ENCODE results near the gene MXI1.

The MXI1 gene

DNA sequence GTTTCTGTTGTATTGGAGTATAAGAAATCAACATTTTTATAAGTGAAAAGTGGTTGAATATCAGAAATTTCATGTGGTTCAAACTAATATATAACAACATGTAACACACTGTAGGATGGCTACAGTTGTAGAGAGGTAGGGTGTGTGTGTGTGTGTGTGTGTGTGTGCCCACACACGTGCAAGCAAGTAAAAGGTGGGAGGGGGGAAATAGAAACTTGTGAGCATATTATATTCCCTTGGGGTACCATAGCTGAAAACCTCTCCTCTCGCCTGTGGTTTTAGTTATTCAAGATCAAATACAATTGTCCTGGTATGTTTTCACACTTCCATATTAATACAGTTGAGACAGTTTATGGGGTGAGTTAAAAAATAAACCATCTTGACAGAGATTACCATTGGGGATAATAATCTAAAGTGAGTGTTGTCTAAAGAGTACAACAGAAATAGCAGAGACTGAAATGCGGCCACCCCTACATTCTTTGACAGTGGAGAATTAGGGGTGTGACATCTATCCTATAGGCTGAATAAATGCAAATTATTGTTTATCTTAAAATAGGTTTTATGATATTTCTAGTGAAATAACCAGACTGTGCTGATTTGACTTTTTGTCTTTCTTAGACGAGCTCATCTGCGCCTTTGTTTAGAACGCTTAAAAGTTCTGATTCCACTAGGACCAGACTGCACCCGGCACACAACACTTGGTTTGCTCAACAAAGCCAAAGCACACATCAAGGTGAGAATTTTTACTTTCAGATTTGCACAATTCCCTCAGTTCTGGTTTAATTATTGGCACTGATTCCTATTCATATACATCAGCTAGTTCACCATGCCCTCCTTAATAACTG, 71.4 kb downstream of the MXI1 start:
- DNase-seq, result no peak

DNA sequence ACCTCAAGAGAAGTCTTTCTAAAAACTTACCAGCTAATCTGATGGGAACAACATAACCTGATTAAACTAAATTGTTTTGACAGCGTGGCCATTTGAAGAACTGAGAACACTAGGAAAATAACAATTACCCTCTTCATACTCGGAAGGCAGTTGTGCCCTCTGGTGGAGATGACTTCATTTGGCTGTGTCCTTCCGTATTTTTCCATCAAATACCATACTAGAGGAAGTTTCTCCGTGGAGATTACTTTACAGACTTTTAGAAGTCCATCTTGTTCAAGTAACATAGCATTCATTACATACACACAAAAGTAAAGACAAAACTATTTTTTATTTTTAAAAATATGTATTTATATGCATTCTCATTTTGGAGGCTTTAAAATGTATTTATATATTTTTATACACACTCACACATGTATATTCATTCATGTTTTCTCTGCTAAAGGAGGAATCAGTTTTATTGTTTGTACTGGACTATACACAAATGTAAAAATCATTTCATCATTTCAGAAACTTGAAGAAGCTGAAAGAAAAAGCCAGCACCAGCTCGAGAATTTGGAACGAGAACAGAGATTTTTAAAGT, 72.1 kb downstream of the MXI1 start:
- peak; percentile 91 for DNase-seq

DNA sequence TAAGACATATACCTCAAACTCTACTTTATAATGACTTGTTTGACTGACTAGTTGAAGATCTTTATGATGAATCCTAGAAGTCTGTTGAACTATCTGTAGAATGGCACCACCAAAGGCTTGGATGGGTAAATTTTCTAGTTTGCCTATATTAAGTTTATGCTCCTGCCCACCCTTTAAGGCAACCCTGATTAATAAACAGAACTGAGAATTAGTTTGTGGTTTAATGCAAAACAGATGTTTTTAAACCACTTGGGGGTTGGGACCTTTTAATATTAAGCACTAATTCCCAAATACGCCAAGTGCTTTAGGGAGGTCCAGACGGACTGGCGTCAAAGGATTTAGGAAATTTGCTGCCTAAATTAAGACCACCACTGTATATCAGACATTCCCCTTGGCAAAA, 76.9 kb downstream of the MXI1 start:
- DNase-seq, result no peak

DNA sequence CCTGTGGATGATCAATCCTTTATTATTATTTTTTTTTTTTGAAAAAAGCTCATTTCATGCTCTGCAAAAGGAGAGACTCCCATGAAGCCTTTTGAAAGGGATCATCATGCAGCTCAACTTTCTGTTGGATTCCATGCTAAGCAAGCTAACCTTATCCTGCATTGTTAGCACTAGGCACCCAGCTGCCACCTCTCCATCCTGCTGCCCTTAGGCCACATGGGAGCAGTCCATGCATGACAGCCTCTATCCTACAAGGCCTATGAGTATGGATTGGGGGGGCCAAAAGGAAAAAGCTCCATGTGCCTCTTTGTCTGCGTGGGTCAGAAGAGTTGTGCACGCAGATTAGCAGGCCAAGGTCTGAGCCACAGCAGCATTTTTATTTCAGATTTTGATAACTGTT, 78.1 kb downstream of the MXI1 start:
- DNase-seq, result no peak

DNA sequence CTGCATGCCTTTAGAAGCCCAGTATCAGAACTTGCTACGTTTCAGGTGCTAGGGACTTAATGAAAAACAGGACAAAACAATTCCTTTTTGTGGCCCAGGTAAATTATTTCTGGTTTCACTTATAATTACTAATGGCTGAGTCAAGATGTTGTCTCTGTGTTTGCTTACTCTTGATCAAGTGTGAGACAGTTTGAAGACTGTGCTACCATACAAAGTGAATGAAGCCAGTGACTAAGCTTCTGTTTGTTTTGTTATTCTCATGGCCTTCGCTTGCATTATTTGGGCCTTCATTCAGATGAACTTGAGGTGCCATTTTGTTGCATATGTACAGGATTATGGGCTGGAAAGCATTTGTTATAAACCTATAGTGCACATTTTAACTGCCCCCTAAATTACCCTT, 79.4 kb downstream of the MXI1 start:
- DNase-seq, result no peak

DNA sequence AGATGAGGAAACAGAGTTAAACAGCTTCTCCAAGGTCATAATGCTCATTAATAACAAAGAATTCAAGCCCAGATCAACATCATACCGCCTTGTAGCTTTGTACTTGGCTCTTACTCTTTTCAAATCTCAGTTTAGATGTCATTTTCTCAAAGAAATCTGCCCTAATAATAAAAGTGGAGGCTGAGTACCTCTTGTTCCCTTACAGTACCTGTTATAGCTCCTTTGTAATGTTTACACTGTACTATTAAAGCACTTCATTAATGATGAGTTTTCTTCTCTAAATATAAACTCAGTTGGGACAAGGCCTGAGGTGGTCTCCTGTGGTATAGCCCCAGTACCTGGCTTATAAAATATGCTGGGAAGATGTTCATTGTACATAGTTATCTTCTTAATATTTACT, 89.6 kb downstream of the MXI1 start:
- DNase-seq, result no peak

DNA sequence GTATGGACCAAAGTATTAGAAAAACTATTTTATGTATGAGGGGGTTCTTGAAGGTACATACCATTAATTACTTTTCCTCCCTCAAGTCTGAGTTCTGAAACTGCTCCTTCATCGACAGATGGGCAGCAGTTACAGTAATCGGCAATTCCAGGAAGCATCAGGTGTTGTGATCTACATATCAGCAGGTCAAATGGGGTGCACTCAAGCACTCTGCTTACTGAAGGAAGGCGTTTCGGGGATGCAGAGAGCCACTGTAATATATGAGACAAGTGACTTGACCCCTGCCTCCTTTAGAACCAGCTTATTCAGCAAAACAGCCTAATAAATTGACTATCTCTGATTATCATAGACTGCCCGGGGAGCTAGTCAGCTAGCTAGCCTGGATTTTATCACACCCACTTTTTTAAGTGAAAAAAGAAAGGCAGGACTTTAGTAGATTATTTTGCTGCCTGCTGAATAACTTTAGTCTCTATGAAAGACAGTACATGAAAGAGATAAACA, 93.1 kb downstream of the MXI1 start:
- DNase-seq, result no peak

DNA sequence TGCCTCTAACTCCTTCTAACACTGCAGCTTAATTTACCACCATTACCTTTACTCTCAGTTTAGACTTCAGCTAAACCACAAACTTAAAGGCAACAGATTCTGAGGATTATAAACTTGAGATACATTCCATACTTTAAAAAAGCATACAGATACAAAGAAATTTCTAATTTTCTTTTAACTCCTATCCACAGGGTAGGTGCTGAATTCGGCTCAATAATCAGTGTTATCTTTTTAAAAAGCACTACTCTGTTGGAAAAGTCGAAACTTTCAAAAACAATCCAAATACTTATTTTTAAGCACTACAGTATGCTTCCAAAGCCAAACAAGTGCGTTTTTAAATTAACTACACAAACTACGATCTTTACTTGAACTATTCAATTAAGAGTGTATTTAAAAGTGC, 96.3 kb downstream of the MXI1 start:
- DNase-seq, result peak; percentile 36

DNA sequence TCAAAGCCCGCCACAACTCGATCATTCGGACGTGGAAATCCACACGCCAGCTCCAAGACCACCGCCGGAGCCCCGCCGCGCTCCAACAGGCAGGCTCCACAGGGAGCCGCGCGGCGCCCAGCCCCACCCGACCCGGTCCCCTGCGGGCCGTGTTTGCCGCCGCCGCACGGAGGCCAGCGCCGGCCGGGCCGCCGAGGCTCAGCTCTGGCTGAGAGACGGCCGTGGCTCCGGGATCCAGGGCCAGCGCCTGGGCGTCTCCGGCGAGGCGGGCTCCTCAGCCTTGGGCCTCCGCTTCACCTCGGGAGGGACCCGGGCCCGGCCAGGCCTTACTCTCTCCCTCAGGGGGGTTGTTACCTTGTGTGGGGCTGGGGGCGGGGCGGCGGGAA, 97.0 kb downstream of the MXI1 start:
- no peak for DNase-seq

DNA sequence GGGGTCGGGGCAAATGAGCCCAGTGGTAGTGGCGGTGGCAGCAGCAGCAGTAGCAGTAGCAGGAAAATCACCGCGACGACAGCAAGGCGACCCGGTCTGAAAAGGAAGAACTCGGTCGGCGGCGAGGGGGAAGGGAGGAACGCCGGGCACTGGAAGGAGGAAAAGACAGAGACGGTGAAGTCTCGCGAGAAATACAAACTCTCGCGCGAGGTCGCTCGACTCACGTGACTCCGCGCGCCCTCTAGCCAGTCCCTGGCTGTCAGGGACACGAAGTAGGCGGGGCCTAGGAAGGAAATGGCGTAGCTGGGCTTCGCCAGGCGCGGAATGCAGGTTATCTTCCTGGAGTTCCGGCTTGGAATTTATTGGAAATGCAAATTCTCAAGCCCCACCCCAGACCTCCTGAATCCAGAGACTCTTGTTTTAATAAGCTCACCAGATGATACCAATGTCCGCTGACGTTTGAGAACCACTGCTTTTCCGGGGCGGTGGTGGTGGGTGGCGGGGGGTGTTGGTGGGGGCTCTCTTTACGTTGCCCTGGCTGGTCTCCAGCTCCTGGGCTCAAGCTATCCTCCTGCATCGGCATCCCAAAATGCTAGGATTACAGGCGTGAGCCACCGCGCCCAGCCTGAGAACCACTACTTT, 97.5 kb downstream of the MXI1 start, which contains the start of gene SMNDC1:
SMNDC1 (minus strand) TSS at position 141 of the 642 bp plus-strand sequence. CDS start 1,333 bp downstream, outside the sequence.
- peak; percentile 99 for DNase-seq

DNA sequence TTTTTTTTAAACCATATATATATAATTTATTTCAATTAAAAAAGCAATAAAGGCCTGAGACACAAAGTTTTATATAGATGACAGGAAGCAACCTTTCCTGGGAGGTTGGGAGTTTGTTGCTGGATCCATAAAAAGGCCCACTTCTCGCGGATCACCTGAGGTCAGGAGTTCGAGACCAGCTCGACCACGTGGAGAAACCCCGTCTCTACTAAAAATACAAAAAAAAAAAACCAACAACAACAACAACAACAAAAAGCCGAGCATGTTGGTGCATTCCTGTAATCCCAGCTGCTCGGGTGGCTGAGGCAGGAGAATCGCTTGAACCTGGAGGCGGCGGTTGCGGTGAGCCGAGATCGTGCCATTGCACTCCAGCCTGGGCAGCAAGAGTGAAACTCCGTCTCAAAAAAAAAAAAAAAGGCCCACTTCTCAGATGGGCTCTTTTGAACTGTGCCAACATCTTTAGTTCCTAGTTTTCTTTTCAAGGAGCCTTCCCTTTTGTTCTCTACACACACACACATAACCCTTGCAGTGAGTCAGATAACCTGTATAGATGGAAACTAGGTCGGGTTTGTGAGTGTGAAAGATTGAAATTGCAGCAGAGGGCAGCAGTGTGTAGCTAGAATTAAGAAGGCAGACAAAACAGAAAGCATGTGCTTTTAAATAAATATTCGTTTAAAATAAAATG, 98.5 kb downstream of the MXI1 start:
- peak; percentile 93 for DNase-seq

DNA sequence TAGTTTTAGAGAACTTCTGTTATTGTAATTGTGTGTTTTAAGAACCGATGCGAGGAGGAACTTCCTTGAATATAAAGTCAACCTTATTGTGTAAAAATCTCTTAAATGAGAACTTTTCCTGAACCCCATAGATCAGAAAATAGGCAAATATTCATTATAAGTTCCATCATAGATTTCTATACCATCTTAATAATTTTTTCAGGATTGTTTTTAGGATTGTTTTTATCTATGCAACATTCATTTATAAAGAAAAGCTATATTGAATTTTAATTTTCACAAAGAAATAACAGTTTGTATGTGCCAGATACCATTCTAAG, 99.0 kb downstream of the MXI1 start:
- DNase-seq, result no peak

DNA sequence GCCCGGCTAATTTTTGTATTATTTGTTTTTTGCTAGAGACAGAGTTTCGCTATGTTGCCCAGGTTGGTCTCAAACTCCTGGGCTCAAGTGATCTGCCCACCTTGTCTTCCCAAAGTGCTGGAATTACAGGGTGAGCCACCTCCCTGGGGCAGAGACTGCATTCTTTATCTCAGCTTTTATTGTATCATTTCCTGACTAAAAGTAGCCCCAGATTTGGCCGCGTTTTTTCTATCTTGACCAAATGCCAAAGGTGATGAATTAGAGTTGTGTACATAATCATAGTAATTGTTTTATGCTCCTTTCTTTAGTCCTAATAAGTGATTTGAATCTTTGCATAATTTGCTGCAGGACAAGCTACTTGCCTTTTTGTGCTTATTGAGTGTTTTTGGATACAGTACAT, 100.4 kb downstream of the MXI1 start:
- DNase-seq, result no peak

DNA sequence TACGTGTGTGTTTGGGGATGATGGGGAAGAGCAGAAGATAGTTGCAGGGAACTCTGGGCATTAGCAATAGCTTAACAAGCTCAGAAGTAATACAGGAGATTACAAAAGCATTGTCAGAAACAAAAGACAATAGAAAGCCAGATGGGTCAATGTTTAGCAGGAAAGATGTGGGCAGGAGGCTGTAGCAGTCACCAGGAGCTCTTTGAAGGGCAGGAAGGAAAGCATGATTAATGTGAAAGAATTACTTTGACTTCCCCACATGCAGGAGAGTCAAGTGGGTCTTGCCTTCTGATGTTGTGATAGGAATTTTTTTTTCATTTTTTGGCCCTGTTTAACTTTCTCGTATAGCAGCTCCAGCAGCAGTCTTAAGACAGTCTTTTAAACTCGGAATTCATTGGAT, 103.3 kb downstream of the MXI1 start:
- DNase-seq, result no peak

DNA sequence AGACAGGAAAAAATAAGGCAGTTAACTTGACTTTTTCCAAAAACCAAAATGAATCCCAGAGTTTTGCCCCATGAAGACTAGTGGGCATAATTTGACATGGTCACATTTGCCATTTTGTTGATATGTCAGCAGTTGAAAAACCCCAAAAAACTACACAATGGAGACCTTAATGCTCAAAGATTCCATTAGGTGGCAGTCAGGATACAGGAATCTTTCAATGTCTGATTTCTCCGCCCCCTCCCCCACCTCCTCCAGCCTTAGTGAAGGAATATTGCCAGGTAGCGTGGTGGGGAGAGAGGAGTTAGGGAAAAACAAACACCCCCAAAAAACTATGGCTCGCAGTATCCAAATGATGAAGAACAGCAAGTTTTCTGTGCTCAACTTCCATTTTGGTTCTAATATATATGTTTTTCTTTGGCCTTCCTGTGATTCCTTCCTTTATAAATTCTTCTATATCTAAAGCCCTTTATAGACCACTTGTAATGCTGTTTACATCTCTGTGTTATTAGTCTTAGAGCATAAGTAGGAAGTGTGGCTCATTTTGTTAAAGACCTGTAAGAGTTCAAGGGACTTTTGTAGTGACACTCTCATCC, 104.0 kb downstream of the MXI1 start:
- DNase-seq, result peak; percentile 81

DNA sequence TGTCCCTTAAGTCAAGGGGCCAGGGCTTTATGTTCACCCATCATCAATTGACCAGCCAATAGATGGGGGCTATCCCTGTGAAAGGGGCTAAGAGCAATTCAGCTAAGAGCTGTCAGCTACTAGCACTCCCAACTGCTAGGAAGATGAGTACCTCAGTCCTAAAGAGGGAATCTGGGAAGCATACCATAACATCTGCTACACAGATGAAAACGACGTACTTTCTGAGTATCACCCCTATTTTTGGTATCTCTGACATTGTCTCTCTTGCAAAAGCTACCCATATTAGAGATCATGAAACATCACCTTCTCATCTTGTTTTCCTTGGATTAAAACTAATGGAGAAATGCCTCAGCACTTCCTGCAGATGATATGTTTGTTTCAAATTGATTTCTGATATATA, 104.8 kb downstream of the MXI1 start:
- no peak for DNase-seq

DNA sequence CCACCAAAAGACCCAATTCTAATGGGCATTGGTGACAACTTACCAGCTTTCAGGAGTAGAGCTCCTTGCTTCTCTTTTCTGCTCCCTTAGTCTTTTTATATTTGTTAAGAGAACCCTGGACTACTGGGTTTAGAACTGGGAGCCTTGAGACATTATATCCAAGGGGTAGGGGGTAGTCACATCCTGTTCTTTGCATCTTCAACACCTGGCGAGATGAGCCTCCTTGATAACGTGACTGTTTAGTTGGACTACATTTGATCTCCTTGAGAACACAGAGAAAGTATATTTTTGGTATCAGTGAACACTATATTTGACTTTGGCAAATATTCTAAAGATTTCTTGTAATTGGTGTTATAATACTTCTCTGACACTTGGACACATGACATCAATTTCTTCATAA, 106.3 kb downstream of the MXI1 start:
- DNase-seq, result no peak

DNA sequence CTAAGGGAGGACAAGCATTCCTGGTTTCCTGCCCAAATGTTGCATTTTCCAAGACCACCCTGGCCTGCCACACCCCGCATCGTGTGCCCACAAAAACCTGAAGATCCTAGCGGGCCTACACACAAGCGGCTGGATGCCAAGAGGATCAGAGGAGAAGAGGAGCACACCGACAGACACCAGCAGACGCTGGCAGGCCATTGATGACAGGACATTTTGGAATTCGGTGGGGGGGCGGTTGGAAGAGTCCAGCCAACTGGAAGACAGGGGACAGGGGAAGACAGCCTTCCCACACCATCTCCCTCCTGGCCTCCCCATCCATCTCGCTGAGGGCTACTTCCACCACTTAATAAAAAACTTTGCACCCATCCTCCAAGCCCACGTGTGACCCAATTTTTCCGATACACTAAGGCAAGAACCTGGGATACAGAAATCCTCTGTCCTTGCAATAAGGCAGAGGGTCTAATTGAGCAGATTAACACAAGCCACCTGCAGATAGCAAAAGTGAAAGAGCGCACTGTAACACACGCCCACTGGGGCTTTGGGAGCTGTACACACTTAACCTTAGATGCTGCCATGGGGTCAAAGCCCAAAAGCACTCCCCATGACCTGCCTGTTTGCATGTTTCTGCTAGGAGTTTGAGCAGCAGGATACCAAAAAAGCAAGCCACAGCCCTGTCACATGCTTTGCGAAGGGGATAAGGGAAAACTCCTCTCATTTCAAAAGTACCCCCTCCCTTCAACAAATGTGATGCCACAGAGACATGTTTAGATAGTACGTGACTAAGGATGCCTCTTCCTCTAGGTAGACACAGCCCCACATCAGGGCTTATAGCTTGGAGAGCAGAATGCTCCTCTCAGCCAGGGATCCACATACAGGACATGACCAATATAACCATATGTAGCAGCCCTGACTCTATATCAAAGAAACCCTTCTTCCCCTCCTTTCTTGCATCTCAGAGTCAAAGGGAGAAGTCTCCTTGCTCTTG, 110.8 kb downstream of the MXI1 start:
- no peak for DNase-seq

DNA sequence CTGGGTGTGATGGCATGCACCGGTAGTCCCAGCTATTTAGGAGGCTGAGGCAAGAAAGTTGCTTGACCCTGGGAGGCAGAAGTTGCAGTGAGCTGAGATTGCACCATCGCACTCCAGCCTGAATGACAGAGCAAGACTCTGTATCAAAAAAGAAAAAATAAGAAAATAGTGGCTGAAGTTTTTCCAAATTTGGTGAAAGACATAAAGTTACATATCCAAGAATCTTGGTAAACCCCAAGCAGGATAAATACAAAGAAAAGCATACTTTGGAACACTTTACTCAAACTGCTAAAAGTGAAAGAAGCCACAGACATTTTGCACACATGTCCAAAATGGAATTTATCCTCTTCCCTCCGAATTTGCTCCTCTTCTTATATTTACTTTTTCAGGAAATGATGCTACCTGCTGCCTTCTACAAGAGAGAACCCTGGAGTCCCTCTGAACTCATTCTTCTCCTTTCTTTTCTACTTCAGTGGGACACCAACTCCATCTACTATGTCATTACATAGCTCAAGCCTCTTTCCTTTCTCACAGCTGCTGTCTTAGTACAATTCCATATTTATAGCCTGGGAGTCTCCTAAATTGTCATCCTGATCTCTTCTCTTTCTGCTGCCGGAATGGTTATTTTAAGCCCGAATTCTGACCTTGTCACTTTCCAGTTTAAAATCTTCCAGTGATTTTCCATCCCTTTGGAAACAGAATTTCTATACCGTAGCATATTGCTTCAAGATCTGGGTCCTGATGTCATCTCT, 114.6 kb downstream of the MXI1 start:
- DNase-seq, result no peak

DNA sequence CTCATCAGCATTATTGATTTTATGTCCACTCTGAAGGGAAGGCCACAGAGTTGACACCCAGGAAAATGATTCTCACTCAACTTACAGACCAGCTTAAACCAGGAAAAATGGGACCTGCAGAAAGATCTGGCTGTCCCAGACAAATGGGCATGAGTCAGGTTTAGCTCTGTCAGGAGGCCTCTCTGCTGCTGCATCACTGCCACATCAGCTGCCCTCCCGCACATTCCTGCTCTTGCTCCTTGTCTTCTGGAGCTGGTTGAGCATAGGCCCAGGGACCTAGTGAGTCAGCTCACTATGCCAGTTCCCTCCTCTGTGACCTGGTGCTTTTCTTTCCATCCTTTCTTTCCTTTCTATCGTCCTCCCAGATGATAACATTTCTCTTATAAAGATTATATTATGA, 116.1 kb downstream of the MXI1 start:
- no peak for DNase-seq

DNA sequence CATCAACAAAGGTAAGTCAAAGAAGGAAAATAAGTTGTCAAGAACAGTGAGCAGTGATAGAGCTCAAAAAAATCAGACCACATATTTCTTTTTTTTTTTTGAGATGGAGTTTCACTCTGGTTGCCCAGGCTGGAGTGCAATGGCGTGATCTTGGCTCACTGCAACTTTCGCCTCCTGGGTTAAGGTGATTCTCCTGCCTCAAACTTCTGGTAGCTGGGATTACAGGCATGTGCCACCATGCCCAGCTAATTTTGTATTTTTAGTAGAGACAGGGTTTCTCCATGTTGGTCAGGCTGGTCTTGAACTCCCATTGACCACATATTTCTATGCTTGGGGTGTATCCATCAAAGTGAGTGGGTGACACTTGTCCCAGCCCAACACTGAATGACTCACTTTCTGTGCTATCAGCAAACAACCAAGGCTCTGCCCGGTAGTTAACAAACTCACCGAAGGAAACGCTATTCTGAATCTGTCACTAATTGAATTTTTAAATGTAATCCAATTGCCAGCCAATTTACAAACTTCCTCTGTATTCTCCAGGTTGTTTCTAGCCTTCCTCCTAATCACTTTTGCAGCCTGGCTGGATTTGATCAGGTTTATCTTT, 116.9 kb downstream of the MXI1 start:
- DNase-seq, result no peak
